Measurements from ENCODE around the gene SYN1. TPM values are rescaled to one million over a fixed set of nuclear protein-coding genes. Genes with fewer than 3 reads are reported as not detected.

Gene SYN1
- total RNA-seq, 8 experiments from 2014 or later: 0.73 to 15.5 (median 6.1) TPM

DNA sequence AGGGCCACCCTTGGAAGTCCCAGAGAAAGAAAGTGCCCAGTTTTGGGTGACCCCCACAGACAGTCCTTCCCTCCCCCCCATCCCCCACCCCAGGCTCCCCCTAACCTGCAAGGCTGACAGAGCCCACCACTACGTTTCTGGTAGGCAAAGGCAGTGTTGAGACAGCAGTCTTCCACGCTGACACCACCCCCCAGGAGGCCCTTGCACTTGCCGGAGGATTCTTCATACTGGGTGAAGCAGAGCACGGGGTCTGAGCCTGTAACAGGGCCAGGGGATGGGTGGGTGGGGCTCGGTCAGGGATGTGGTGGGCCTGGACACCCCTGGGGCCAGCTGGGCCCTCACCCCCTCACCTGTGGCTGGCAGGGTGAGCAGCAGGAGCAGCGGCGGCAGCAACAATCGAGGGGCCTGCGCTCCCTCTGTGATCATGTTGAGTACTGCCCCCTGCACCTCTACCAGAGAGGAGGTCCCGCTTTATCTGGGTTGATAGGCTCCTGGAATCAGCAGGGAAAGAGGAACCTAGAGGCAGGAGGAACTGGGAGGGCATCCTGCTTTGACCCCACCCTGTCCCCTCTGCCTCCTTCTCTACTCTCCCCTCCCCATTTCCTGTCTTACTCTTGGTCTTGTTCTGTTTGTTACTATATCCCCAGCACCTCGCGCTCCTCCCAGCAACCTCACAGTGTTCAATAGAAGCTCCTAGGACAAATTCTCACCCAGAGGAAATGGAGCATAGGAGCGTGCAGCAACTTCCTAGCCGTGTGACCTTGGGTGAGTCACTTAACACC is 10.0 kb upstream of the SYN1 start, which contains the start of gene CFP:
Gene CFP, minus strand, starts transcription at position 512 of the 782 bp plus-strand sequence. Its CDS starts 86 bp downstream, at position 426.
- H3K27ac ChIP-seq: no peak within 1 kb of the TSS
- peaks cover 0 to 2% of the 10 kb centered on the region in 2 donors for H3K4me1 ChIP-seq (replicated peaks in 1 of 2)
- 75 to 80% methylated on average over 1 to 2 of the region's 14 CpGs; no CpG with 5 or more reads in 8 of the 10 experiments for WGBS, 10 experiments
- in situ Hi-C loops (cut with MboI; ENCODE audit: low pct_unique_long_range_greater_than_20kb in 2 of 9, low sequenced_read_pairs in 9 of 9, unreplicated experiment in 9 of 9): no loop called here
- ATAC-seq (replicated peaks in 6 of 8): no peak
- H3K4me3 ChIP-seq: no peak within 1 kb of the TSS

- peak in 1 of 8 experiments; percentile 13 for ATAC-seq (replicated peaks in 6 of 8)
- in situ Hi-C loops (cut with MboI; ENCODE audit: low pct_unique_long_range_greater_than_20kb in 2 of 9, low sequenced_read_pairs in 9 of 9, unreplicated experiment in 9 of 9): no loop called here
- Histone ChIP-seq H3K4me1 (replicated peaks in 1 of 2) (no peaks in the 10 kb centered on the region), H3K27ac (no peak overlapping the region), H3K4me3 (no peak overlapping the region)
- WGBS, 10 experiments: no CpG with 5 or more reads among the region's 1 CpG
Measured at GRCh38 chrX:47628982-47629381, 9.3 kb upstream of the SYN1 start.

DNA sequence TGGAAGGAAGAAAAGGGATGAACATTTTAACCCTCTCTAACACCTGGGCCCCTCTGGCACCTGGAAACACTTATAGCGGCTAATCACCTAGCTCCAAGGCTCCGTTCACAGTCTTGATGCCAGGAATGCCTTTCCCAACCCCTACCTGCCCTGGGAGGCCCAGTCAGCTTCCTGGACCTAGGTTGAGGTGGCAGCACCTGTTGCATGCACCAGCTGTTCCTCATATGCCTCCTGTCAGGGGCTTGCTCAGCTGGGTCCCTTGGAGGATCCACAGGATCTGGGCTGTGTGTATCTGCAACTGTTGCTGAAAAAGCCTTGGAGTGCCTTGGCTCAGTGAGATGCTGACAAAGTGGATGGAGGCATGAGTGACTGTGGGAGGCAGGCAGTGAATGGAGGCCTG is 5.7 kb upstream of the SYN1 start:
- H3K27ac ChIP-seq: no peak overlapping the region
- in situ Hi-C loops (cut with MboI; ENCODE audit: low pct_unique_long_range_greater_than_20kb in 2 of 9, low sequenced_read_pairs in 9 of 9, unreplicated experiment in 9 of 9): no loop called here
- WGBS, 10 experiments: 30 to 93% methylated on average over 2 of the region's 2 CpGs; no CpG with 5 or more reads in 8 of the 10 experiments

GRCh38 chrX:47623540-47624027 is 3.9 kb upstream of the SYN1 start:
- 0% methylated on average over 1 to 12 of the region's 35 CpGs; no CpG with 5 or more reads in 7 of the 10 experiments for WGBS, 10 experiments
- in situ Hi-C loops (cut with MboI; ENCODE audit: low pct_unique_long_range_greater_than_20kb in 2 of 9, low sequenced_read_pairs in 9 of 9, unreplicated experiment in 9 of 9): no loop called here
- ATAC-seq (replicated peaks in 6 of 8): peak; percentile 85 to 93 (median 88)

More for the DNA sequence above, 5.7 kb upstream of the SYN1 start:
- H3K4me1 ChIP-seq (replicated peaks in 1 of 2): no peaks in the 10 kb centered on the region
- no peak for ATAC-seq (replicated peaks in 6 of 8)
- H3K4me3 ChIP-seq: no peak overlapping the region

GRCh38 chrX:47621851-47622250 is 2.2 kb upstream of the SYN1 start:
- Histone ChIP-seq H3K4me3 (no peak overlapping the region), H3K27ac (no peak overlapping the region), H3K4me1 (replicated peaks in 1 of 2) (peaks cover 0 to 6% of the 10 kb centered on the region in 2 donors)
- 55 to 93% methylated on average over 3 to 6 of the region's 6 CpGs; no CpG with 5 or more reads in 8 of the 10 experiments for WGBS, 10 experiments
- no peak for ATAC-seq (replicated peaks in 6 of 8)
- in situ Hi-C loops (cut with MboI; ENCODE audit: low pct_unique_long_range_greater_than_20kb in 2 of 9, low sequenced_read_pairs in 9 of 9, unreplicated experiment in 9 of 9): no loop called here

More at GRCh38 chrX:47623540-47624027, 3.9 kb upstream of the SYN1 start:
- Histone ChIP-seq H3K4me1 (replicated peaks in 1 of 2) (no peaks in the 10 kb centered on the region), H3K27ac (peak overlapping the region in 1 of 2 donors; percentile 18), H3K4me3 (peak overlapping the region; percentile 34 to 45 (median 35))

GRCh38 chrX:47620303-47620685 is 637 bp upstream of the SYN1 start:
- H3K4me1 ChIP-seq (replicated peaks in 1 of 2): peaks cover 0 to 6% of the 10 kb centered on the region in 2 donors
- WGBS, 10 experiments: 25% methylated on average over 4 of the region's 9 CpGs; no CpG with 5 or more reads in 9 of the 10 experiments
- no peak overlapping the region for H3K27ac ChIP-seq
- in situ Hi-C loops (cut with MboI; ENCODE audit: low pct_unique_long_range_greater_than_20kb in 2 of 9, low sequenced_read_pairs in 9 of 9, unreplicated experiment in 9 of 9): no loop called here
- peak overlapping the region; percentile 29 to 83 (median 63) for H3K4me3 ChIP-seq
- ATAC-seq (replicated peaks in 6 of 8): no peak

DNA sequence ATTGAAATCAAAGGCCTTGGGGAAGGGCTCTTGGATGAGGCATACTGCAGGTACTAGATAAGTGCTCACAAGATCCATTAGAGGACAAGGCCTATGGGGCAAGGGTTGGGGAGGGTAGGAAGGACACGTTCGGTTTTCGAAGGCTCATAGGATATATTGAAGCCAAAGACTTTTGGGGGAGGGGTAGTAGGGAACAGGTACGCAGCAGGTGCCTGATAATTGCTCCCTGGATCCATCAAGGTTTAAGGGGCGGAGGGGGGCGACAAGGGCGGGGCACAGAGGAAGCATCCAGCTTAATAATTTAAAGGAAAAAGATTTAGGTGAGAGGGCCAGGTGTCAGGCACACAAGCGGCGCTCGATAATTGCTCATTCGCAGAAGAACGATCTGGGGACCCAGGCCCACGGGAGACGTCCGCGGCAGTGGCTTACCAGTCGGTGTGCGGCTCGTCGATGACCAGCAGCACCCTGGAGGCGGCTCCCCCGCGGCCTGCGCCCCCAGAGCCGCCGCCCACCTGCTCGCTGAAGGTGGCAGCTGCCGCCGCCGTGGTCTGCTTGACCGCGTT is 653 bp downstream of the SYN1 start:
- ATAC-seq (replicated peaks in 6 of 8): no peak
- 33% methylated on average over 2 of the region's 32 CpGs; no CpG with 5 or more reads in 9 of the 10 experiments for WGBS, 10 experiments
- H3K4me3 ChIP-seq: peak overlapping the region; percentile 45 to 83 (median 63)
- peaks cover 0 to 6% of the 10 kb centered on the region in 2 donors for H3K4me1 ChIP-seq (replicated peaks in 1 of 2)
- in situ Hi-C loops (cut with MboI; ENCODE audit: low pct_unique_long_range_greater_than_20kb in 2 of 9, low sequenced_read_pairs in 9 of 9, unreplicated experiment in 9 of 9): no loop called here
- H3K27ac ChIP-seq: no peak overlapping the region

DNA sequence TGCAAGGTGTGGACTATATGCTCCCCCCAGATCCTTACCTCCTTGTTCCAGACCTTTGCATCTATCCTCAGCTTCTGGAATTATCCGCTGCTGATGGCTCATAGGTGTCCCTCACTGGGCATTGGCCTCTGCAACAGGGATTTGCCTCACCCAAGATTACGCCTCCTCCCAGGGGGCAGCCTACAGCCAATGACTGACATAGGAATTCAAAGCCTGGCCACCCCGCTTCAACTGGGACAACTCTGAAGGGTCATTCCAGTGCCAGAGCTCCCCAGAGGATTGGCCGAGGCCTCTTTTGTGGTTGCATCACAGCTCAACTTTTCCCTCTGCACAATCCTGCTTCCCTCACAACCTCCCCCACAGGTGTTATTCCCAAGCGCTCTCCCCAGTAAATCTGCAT is 5.0 kb downstream of the SYN1 start:
- H3K4me3 ChIP-seq: no peak overlapping the region
- H3K27ac ChIP-seq: no peak overlapping the region
- in situ Hi-C loops (cut with MboI; ENCODE audit: low pct_unique_long_range_greater_than_20kb in 2 of 9, low sequenced_read_pairs in 9 of 9, unreplicated experiment in 9 of 9): no loop called here
- WGBS, 10 experiments: 0 to 83% (median 72%) methylated on average over 1 to 5 of the region's 5 CpGs; no CpG with 5 or more reads in 7 of the 10 experiments
- peaks cover 0 to 6% of the 10 kb centered on the region in 2 donors for H3K4me1 ChIP-seq (replicated peaks in 1 of 2)
- ATAC-seq (replicated peaks in 6 of 8): no peak

DNA sequence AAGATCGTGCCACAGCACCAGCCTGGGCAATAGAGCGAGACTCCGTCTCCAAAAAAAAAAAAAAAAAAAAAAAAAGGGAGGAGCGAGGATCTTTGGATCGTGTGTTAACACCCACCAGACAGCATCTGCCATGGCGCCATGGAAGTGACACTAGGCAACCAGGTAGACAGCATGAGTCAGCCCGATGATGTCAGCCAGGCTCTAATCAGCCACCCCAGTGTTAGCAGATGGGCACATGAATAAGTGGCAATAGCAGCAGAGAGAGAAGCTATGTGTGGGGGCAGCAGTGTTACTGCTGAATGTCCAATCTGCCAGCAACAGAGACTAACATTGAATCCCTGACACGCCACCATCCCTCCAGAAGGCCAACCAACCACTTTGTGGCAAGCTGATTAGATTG is 6.6 kb downstream of the SYN1 start:
- ATAC-seq (replicated peaks in 6 of 8): peak in 3 of 8 experiments; percentile 37 to 65 (median 42)
- no peak overlapping the region for H3K4me3 ChIP-seq
- in situ Hi-C loops (cut with MboI; ENCODE audit: low pct_unique_long_range_greater_than_20kb in 2 of 9, low sequenced_read_pairs in 9 of 9, unreplicated experiment in 9 of 9): no loop called here
- H3K4me1 ChIP-seq (replicated peaks in 1 of 2): peaks cover 3% of the 10 kb centered on the region in 2 donors
- WGBS, 10 experiments: 57 to 80% methylated on average over 1 to 6 of the region's 8 CpGs; no CpG with 5 or more reads in 8 of the 10 experiments
- H3K27ac ChIP-seq: no peak overlapping the region

GRCh38 chrX:47612418-47612817 is 7.2 kb downstream of the SYN1 start:
- no peak overlapping the region for H3K4me3 ChIP-seq
- H3K27ac ChIP-seq: no peak overlapping the region
- peaks cover 0 to 3% of the 10 kb centered on the region in 2 donors for H3K4me1 ChIP-seq (replicated peaks in 1 of 2)
- in situ Hi-C loops (cut with MboI; ENCODE audit: low pct_unique_long_range_greater_than_20kb in 2 of 9, low sequenced_read_pairs in 9 of 9, unreplicated experiment in 9 of 9): no loop called here
- no peak for ATAC-seq (replicated peaks in 6 of 8)

GRCh38 chrX:47611926-47612325 is 7.7 kb downstream of the SYN1 start:
- in situ Hi-C loops (cut with MboI; ENCODE audit: low pct_unique_long_range_greater_than_20kb in 2 of 9, low sequenced_read_pairs in 9 of 9, unreplicated experiment in 9 of 9): no loop called here
- WGBS, 10 experiments: 0 to 100% (median 18%) methylated on average over 1 to 2 of the region's 2 CpGs; no CpG with 5 or more reads in 7 of the 10 experiments
- Histone ChIP-seq H3K27ac (no peak overlapping the region), H3K4me3 (no peak overlapping the region), H3K4me1 (replicated peaks in 1 of 2) (peaks cover 0 to 3% of the 10 kb centered on the region in 2 donors)
- ATAC-seq (replicated peaks in 6 of 8): no peak

GRCh38 chrX:47611489-47611888 is 8.2 kb downstream of the SYN1 start:
- ATAC-seq (replicated peaks in 6 of 8): no peak
- no peak overlapping the region for H3K27ac ChIP-seq
- in situ Hi-C loops (cut with MboI; ENCODE audit: low pct_unique_long_range_greater_than_20kb in 2 of 9, low sequenced_read_pairs in 9 of 9, unreplicated experiment in 9 of 9): no loop called here

DNA sequence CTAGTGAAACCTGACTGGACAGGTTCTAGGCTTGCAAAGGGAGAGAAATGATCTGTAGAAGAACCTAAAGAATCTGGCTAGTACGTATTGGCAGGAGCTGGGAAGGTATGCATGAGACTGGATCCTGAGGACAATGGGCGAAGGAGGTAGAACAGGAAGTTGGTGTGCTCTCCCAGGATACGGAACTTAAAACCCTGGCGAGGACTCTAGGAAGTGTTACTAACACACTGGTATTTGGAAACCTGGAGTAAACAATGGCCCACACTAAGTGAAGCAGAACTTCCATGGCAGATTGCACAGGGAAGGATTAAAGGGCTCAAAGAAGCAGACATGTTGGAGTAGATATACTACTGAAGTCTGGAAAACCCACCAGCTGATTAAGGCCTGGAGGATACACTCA is 9.1 kb downstream of the SYN1 start:
- no peak overlapping the region for H3K27ac ChIP-seq
- in situ Hi-C loops (cut with MboI; ENCODE audit: low pct_unique_long_range_greater_than_20kb in 2 of 9, low sequenced_read_pairs in 9 of 9, unreplicated experiment in 9 of 9): no loop called here
- no peak overlapping the region for H3K4me3 ChIP-seq
- ATAC-seq (replicated peaks in 6 of 8): no peak
- 45% methylated on average over 4 of the region's 4 CpGs; no CpG with 5 or more reads in 9 of the 10 experiments for WGBS, 10 experiments
- H3K4me1 ChIP-seq (replicated peaks in 1 of 2): peaks cover 0 to 3% of the 10 kb centered on the region in 2 donors

More at GRCh38 chrX:47611489-47611888, 8.2 kb downstream of the SYN1 start:
- Histone ChIP-seq H3K4me1 (replicated peaks in 1 of 2) (peaks cover 0 to 3% of the 10 kb centered on the region in 2 donors), H3K4me3 (no peak overlapping the region)
- 40 to 100% (median 50%) methylated on average over 1 to 2 of the region's 2 CpGs; no CpG with 5 or more reads in 7 of the 10 experiments for WGBS, 10 experiments
